K562 (cell line): ENCODE results near the gene ZNF669. TPM values are rescaled to one million over a fixed set of nuclear protein-coding genes. Genes with fewer than 3 reads are reported as not detected.

Source experiments
- CHCHD3 ChIP-seq: fragments of 250-450 bp; sonication (Bioruptor Pico); IDR thresholded peaks from 2 replicates; pipeline ENCODE4 v2.1.2; 2022; ENCODE audit warnings: mild to moderate bottlenecking
- E2F1 ChIP-seq: sonication (generic); formaldehyde crosslinking; IDR thresholded peaks from 2 replicates; pipeline ENCODE4 v1.8.1; 2023; ENCODE audit warnings: mild to moderate bottlenecking, missing genetic modification reagents, moderate library complexity
- HDAC3 ChIP-seq: fragments of 450-650 bp; IDR thresholded peaks from 2 replicates; pipeline ENCODE4 v1.6.1; 2018; ENCODE audit warnings: borderline replicate concordance, mild to moderate bottlenecking, moderate library complexity; ENCODE audit not compliant: partially characterized antibody
- HIVEP1 ChIP-seq: fragments of 250-450 bp; sonication (Bioruptor Pico); IDR thresholded peaks from 2 replicates; pipeline ENCODE4 v1.4.0; 2020; ENCODE audit warnings: mild to moderate bottlenecking
- KDM2B ChIP-seq: fragments of 250-450 bp; sonication (Bioruptor Pico); IDR thresholded peaks from 2 replicates; pipeline ENCODE4 v1.8.0; 2021; ENCODE audit warnings: mild to moderate bottlenecking, moderate library complexity
- LARP7 ChIP-seq: fragments of 450-650 bp; IDR thresholded peaks from 2 replicates; pipeline ENCODE4 v1.6.1; 2016
- MAZ ChIP-seq, 2 experiments: fragments of 450-650 bp in 1 of 2; sonication (generic) in 1 of 2; formaldehyde crosslinking; IDR thresholded peaks in 1 of 2; conservative IDR thresholded peaks in 1 of 2; 2 replicates each; pipeline versions ENCODE4 v1.4.0 to v1.5.0; 2020; ENCODE audit warnings: mild to moderate bottlenecking in 1 of 2, missing genetic modification reagents in 1 of 2
- NR2C1 ChIP-seq, 2 experiments: fragments of 450-650 bp; IDR thresholded peaks; 2 replicates each; pipeline ENCODE4 v1.6.1; 2017; ENCODE audit warnings: mild to moderate bottlenecking in 2 of 2, antibody characterized with exemption in 1 of 2, inconsistent platforms in 1 of 2, missing compliant biosample characterization in 1 of 2, missing genetic modification characterization in 1 of 2
- PPARD ChIP-seq: fragments of 250-450 bp; sonication (Bioruptor Pico); IDR thresholded peaks from 2 replicates; pipeline ENCODE4 v1.8.0; 2022; ENCODE audit warnings: inconsistent platforms, mild to moderate bottlenecking, moderate library complexity
- RBM14 ChIP-seq: fragments of 200-400 bp; formaldehyde crosslinking; IDR thresholded peaks from 2 replicates; pipeline ENCODE4 v1.6.1; 2018; ENCODE audit warnings: low read depth, mild to moderate bottlenecking, low read length, moderate library complexity, borderline replicate concordance; ENCODE audit not compliant: insufficient read depth
- SNIP1 ChIP-seq: fragments of 450-650 bp; IDR thresholded peaks from 2 replicates; pipeline ENCODE4 v1.7.1; 2017; ENCODE audit warnings: low read depth, mild to moderate bottlenecking
- SP1 ChIP-seq: sonication (generic); formaldehyde crosslinking; IDR thresholded peaks from 2 replicates; pipeline ENCODE4 v1.8.1; 2022; ENCODE audit warnings: mild to moderate bottlenecking, missing genetic modification reagents
- U2AF2 ChIP-seq: fragments of 200-400 bp; formaldehyde crosslinking; optimal IDR thresholded peaks from 2 replicates; pipeline ENCODE3; 2017; ENCODE audit warnings: low read depth, mild to moderate bottlenecking, low read length
- ZNF197 ChIP-seq: fragments of 200-800 bp; sonication (Bioruptor generic); IDR thresholded peaks from 2 replicates; pipeline ENCODE4 v1.6.1; 2016; ENCODE audit warnings: low read depth, missing genetic modification characterization, missing compliant biosample characterization
- ZNF57 ChIP-seq: fragments of 450-650 bp; formaldehyde crosslinking; IDR thresholded peaks from 2 replicates; pipeline ENCODE4 v1.4.0; 2020; ENCODE audit warnings: mild to moderate bottlenecking, moderate library complexity
- ZNF695 ChIP-seq: fragments of 450-650 bp; formaldehyde crosslinking; IDR thresholded peaks from 2 replicates; pipeline ENCODE4 v1.4.0; 2020; ENCODE audit warnings: mild to moderate bottlenecking, moderate library complexity
- polyA plus RNA-seq, 8 experiments: library from polyadenylated mRNA; depleted of rRNA in 4 of 8; stranded (reverse) in 5 of 8; unstranded in 3 of 8; fragments of >200 nt; fragmentation: Nextera tagmentation in 2 of 8; fragmentation: Illumina TruSeq in 1 of 8; extraction: Ambion mirVana in 2 of 8; extraction: Trizol in 1 of 8; gene quantifications; 2 replicates each; pipeline versions ENCODE4 v1.2.1 to v1.2.3, GENCODE V29; 2011 to 2014; ENCODE audit warnings: inconsistent platforms in 1 of 8, missing spikeins in 1 of 8
- total RNA-seq, 7 experiments: library from RNA; depleted of rRNA in 6 of 7; stranded (reverse); fragments of >200 nt in 6 of 7; fragmentation: Illumina TruSeq in 2 of 7; extraction: Trizol in 2 of 7; gene quantifications; 2 replicates each; pipeline versions ENCODE4 v1.2.1 to v1.2.3, GENCODE V29; 2011 to 2021; ENCODE audit warnings: low replicate concordance in 1 of 7
- TF ChIP-seq, protein P1 (sequence below): fragments of 250-450 bp; sonication (Bioruptor Pico); IDR thresholded peaks from 2 replicates; pipeline ENCODE4 v1.8.0; 2021; ENCODE audit warnings: mild to moderate bottlenecking, moderate library complexity
- TF ChIP-seq, protein P2 (sequence below): fragments of 200-400 bp; formaldehyde crosslinking; IDR thresholded peaks from 2 replicates; pipeline ENCODE4 v1.6.1; 2017; ENCODE audit warnings: mild to moderate bottlenecking, low read depth, low read length, moderate library complexity
- TF ChIP-seq, protein P3 (sequence below): fragments of 450-650 bp; formaldehyde crosslinking; IDR thresholded peaks from 2 replicates; pipeline ENCODE4 v1.4.0; 2020; ENCODE audit warnings: mild to moderate bottlenecking, moderate library complexity

The ZNF669 gene
- total and polyA plus RNA-seq, 9 of the 15 experiments (the other 6 are each of a cell fraction or from before 2014, with no cell fraction given): 5.3 to 18.3 (median 10.2) TPM

GRCh38 chr1:247078258-247079140 lies 25.7 kb downstream of the ZNF669 start, which contains the start of gene ZNF670 (continued):
- TF ChIP-seq E2F1 (CRISPR knock-in tag) (peak; percentile 59; the same call in 1 of the 2 replicates), SP1 (CRISPR knock-in tag) (peak; percentile 85), HIVEP1 (CRISPR knock-in tag) (no peak), PPARD (no peak), MAZ (CRISPR knock-in tag; conservative IDR thresholded peaks at IDR 0.05 in 1 of 2, IDR thresholded peaks at IDR 0.05 in 1 of 2) (peak; percentile 89 to 90), KDM2B (CRISPR knock-in tag) (peak; percentile 100), CHCHD3 (CRISPR knock-in tag) (no peak), NR2C1 (IDR thresholded peaks at IDR 0.05) (no peak), NR2C1 (tag; IDR thresholded peaks at IDR 0.05) (no peak), ZNF197 (CRISPR knock-in tag) (no peak), ZNF57 (CRISPR knock-in tag) (no peak), RBM14 (no peak), LARP7 (0 out of 2 replicates have a peak, but pooled peaks have one; percentile 20), ZNF695 (CRISPR knock-in tag) (no peak), HDAC3 (no peak), SNIP1 (peak; percentile 98), U2AF2 (no peak)
- TF ChIP-seq, protein P1, sequence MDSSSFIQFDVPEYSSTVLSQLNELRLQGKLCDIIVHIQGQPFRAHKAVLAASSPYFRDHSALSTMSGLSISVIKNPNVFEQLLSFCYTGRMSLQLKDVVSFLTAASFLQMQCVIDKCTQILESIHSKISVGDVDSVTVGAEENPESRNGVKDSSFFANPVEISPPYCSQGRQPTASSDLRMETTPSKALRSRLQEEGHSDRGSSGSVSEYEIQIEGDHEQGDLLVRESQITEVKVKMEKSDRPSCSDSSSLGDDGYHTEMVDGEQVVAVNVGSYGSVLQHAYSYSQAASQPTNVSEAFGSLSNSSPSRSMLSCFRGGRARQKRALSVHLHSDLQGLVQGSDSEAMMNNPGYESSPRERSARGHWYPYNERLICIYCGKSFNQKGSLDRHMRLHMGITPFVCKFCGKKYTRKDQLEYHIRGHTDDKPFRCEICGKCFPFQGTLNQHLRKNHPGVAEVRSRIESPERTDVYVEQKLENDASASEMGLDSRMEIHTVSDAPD (CRISPR knock-in tag): no peak; the same call in 1 of the 2 replicates
- TF ChIP-seq, protein P2, sequence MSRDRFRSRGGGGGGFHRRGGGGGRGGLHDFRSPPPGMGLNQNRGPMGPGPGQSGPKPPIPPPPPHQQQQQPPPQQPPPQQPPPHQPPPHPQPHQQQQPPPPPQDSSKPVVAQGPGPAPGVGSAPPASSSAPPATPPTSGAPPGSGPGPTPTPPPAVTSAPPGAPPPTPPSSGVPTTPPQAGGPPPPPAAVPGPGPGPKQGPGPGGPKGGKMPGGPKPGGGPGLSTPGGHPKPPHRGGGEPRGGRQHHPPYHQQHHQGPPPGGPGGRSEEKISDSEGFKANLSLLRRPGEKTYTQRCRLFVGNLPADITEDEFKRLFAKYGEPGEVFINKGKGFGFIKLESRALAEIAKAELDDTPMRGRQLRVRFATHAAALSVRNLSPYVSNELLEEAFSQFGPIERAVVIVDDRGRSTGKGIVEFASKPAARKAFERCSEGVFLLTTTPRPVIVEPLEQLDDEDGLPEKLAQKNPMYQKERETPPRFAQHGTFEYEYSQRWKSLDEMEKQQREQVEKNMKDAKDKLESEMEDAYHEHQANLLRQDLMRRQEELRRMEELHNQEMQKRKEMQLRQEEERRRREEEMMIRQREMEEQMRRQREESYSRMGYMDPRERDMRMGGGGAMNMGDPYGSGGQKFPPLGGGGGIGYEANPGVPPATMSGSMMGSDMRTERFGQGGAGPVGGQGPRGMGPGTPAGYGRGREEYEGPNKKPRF: no peak
- TF ChIP-seq, protein P3, sequence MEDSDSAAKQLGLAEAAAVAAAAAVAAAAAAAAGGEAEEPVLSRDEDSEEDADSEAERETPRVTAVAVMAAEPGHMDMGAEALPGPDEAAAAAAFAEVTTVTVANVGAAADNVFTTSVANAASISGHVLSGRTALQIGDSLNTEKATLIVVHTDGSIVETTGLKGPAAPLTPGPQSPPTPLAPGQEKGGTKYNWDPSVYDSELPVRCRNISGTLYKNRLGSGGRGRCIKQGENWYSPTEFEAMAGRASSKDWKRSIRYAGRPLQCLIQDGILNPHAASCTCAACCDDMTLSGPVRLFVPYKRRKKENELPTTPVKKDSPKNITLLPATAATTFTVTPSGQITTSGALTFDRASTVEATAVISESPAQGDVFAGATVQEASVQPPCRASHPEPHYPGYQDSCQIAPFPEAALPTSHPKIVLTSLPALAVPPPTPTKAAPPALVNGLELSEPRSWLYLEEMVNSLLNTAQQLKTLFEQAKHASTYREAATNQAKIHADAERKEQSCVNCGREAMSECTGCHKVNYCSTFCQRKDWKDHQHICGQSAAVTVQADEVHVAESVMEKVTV (CRISPR knock-in tag): no peak
